Adipocyte (in vitro differentiated cells): ENCODE measurements around the gene PARVB.

ENCODE experiments used
- DNase-seq: peaks from one replicate; pipeline ENCODE4 v3.0.0-alpha.2; 2015; ENCODE audit warnings: low read depth
- H3K27me3 ChIP-seq: replicated peaks from 2 replicates; pipeline ENCODE4 v1.7.0; 2013; ENCODE audit warnings: mild to moderate bottlenecking, low read length, moderate library complexity; ENCODE audit not compliant: control insufficient read depth, insufficient read depth
- H3K36me3 ChIP-seq: 2 replicates; pipeline ENCODE4 v1.7.0; 2013; ENCODE audit warnings: low read length, mild to moderate bottlenecking, moderate library complexity; ENCODE audit not compliant: control insufficient read depth, insufficient read depth, severe bottlenecking
- H3K4me1 ChIP-seq: 2 replicates; pipeline ENCODE4 v1.7.0; 2013; ENCODE audit warnings: mild to moderate bottlenecking, low read length, moderate library complexity; ENCODE audit not compliant: control insufficient read depth, insufficient read depth
- H3K4me3 ChIP-seq: 2 replicates; pipeline ENCODE4 v1.7.0; 2013; ENCODE audit warnings: mild to moderate bottlenecking, low read length, moderate library complexity
- H3K9ac ChIP-seq: 2 replicates; pipeline ENCODE4 v1.7.0; 2013; ENCODE audit warnings: mild to moderate bottlenecking, low read length, moderate library complexity
- H3K9me3 ChIP-seq: 2 replicates; pipeline ENCODE4 v1.7.0; 2013; ENCODE audit warnings: mild to moderate bottlenecking, low read length, moderate library complexity; ENCODE audit not compliant: control insufficient read depth

Gene PARVB

GRCh38 chr22:44143105-44143474 lies 119.0 kb downstream of the PARVB start:
- peaks cover 12% of the 10 kb centered on the region for H3K36me3 ChIP-seq
- no peak overlapping the region for H3K4me3 ChIP-seq
- no peak overlapping the region for H3K9ac ChIP-seq
- DNase-seq, result no peak
- H3K27me3 ChIP-seq, result no peaks in the 10 kb centered on the region
- peaks cover 20% of the 10 kb centered on the region for H3K4me1 ChIP-seq
- no peaks in the 10 kb centered on the region for H3K9me3 ChIP-seq

- DNase-seq, result no peak
- H3K27me3 ChIP-seq, result no peaks in the 10 kb centered on the region
- peaks cover 7% of the 10 kb centered on the region for H3K36me3 ChIP-seq
- H3K4me3 ChIP-seq, result no peak overlapping the region
- peaks cover 20% of the 10 kb centered on the region for H3K4me1 ChIP-seq
- H3K9ac ChIP-seq, result no peak overlapping the region
- no peaks in the 10 kb centered on the region for H3K9me3 ChIP-seq
These were observed 119.5 kb downstream of the PARVB start for GRCh38 chr22:44143579-44143978.

DNA sequence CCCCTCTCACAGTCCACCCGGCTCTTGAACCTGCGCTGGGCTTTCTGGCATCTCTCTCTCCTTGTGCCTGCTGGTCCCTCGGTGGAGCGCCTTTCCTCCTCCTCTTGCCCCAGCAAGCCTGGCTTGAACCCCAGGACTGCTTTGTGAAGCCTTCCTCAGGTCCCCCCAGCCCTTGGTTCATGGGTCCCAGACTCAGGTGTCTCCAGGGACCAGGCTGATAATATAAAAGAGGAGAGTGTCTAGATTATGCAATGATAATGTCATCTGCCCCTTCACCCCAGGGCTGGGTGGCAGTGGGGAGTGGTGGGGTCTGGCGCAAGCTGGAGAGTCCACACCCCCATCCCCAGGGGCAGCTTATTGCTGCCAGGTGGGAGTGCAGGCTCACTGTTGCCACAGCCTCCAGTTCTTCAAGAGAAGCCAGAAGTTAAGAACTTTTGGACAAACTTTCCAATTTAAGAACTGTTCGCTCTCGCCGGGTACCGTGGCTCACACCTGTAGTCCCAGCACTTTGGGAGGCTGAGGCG lies 120.0 kb downstream of the PARVB start:
- H3K36me3 ChIP-seq, result peaks cover 1% of the 10 kb centered on the region
- no peak overlapping the region for H3K9ac ChIP-seq
- H3K27me3 ChIP-seq, result no peaks in the 10 kb centered on the region
- H3K4me3 ChIP-seq, result no peak overlapping the region
- DNase-seq, result no peak
- peaks cover 20% of the 10 kb centered on the region for H3K4me1 ChIP-seq
- no peaks in the 10 kb centered on the region for H3K9me3 ChIP-seq

GRCh38 chr22:44145544-44145943 lies 121.4 kb downstream of the PARVB start:
- H3K27me3 ChIP-seq, result no peaks in the 10 kb centered on the region
- H3K4me3 ChIP-seq, result no peak overlapping the region
- H3K36me3 ChIP-seq, result no peaks in the 10 kb centered on the region
- H3K9me3 ChIP-seq, result no peaks in the 10 kb centered on the region
- H3K4me1 ChIP-seq, result peaks cover 20% of the 10 kb centered on the region
- no peak overlapping the region for H3K9ac ChIP-seq
- DNase-seq, result no peak

DNA sequence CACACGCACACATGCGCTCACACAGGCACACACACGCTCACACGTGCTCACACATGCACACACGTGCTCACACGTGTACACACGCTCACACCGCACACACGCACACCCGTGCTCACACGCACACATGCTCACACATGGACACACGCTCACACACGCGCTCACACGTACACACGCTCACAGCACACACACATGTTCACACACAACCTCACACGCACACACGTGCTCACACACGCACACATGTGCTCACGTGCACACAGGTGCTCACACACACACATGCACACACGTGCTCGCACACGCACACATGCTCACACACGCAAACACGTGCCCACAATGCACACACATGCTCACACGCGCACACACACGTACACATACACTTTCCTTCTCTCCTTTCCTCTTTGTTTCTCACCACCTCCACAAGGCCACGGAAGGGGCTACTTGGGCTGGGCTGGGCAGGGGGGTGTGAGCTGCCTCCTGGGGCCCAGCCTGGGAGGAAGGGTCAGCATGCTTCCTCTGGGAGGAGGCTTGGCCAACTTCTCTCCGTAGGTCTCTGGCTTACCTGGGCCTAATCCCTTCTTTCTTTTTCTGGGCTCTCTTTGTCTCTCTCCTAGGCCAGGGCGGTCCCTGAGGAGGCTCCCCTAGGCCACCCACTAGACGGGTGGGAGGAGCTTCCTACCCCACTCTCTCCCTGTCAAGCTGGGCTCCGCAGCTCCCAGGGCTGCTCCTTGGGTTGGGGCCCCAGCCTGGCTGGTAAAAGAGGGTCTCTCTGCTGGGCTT lies 122.2 kb downstream of the PARVB start:
- Histone ChIP-seq H3K4me3 (no peak overlapping the region), H3K9me3 (no peaks in the 10 kb centered on the region), H3K27me3 (no peaks in the 10 kb centered on the region), H3K9ac (no peak overlapping the region), H3K36me3 (no peaks in the 10 kb centered on the region), H3K4me1 (peaks cover 20% of the 10 kb centered on the region)
- DNase-seq, result no peak

- Histone ChIP-seq H3K4me1 (peaks cover 28% of the 10 kb centered on the region), H3K36me3 (no peaks in the 10 kb centered on the region), H3K4me3 (no peak overlapping the region), H3K9ac (no peak overlapping the region), H3K9me3 (no peaks in the 10 kb centered on the region), H3K27me3 (no peaks in the 10 kb centered on the region)
- DNase-seq, result no peak
These were observed 123.0 kb downstream of the PARVB start for GRCh38 chr22:44147008-44147645.

- no peak overlapping the region for H3K4me3 ChIP-seq
- H3K27me3 ChIP-seq, result no peaks in the 10 kb centered on the region
- H3K9me3 ChIP-seq, result no peaks in the 10 kb centered on the region
- peaks cover 21% of the 10 kb centered on the region for H3K4me1 ChIP-seq
- DNase-seq, result no peak
- H3K9ac ChIP-seq, result no peak overlapping the region
- H3K36me3 ChIP-seq, result no peaks in the 10 kb centered on the region
These were observed 123.9 kb downstream of the PARVB start for GRCh38 chr22:44147821-44148574.

DNA sequence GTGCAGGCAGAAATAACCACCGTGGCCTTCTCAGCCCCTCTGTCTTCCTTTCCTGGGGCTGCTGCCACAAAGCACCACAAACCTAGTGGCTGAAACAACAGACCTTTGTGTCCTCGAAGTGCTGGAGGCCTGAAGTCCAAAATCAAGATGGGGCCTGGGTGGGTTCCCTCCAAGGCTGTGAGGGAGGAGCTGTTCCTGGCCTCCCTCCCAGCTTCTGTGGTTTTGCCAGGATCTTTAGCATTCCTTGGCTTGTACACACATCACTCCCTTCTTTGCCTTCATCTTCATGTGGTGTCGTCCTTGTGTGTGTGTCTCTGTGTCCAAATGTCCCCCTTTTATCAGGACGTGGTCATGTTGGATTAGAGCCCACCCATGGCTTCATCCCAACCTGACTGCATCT lies 127.6 kb downstream of the PARVB start:
- H3K9me3 ChIP-seq, result no peaks in the 10 kb centered on the region
- H3K36me3 ChIP-seq, result no peaks in the 10 kb centered on the region
- H3K27me3 ChIP-seq, result no peaks in the 10 kb centered on the region
- H3K9ac ChIP-seq, result no peak overlapping the region
- DNase-seq, result peak; percentile 79
- no peak overlapping the region for H3K4me3 ChIP-seq
- H3K4me1 ChIP-seq, result peaks cover 8% of the 10 kb centered on the region

DNA sequence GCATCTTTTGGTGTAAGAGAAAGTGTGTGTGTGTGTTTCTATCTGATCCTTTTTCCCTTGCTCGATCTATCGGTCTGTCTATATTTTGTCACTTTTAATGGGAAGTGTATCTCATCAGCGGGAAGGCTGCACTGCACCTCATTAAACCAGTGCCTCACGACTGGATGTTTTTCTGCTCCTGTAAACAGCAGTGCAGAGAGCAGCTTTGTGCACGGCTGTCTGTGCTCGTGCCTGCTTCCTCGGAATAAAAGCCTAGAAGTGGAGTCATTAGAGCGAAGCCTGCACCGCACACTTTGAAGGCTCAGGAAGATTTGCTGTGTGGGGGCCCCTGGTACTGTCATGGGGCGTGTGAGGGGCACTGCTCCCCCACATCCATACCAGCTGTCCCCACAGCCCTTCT lies 129.6 kb downstream of the PARVB start:
- H3K9me3 ChIP-seq, result no peaks in the 10 kb centered on the region
- H3K36me3 ChIP-seq, result peaks cover 8% of the 10 kb centered on the region
- no peak overlapping the region for H3K9ac ChIP-seq
- peaks cover 11% of the 10 kb centered on the region for H3K4me1 ChIP-seq
- no peak overlapping the region for H3K4me3 ChIP-seq
- H3K27me3 ChIP-seq, result no peaks in the 10 kb centered on the region
- no peak for DNase-seq

DNA sequence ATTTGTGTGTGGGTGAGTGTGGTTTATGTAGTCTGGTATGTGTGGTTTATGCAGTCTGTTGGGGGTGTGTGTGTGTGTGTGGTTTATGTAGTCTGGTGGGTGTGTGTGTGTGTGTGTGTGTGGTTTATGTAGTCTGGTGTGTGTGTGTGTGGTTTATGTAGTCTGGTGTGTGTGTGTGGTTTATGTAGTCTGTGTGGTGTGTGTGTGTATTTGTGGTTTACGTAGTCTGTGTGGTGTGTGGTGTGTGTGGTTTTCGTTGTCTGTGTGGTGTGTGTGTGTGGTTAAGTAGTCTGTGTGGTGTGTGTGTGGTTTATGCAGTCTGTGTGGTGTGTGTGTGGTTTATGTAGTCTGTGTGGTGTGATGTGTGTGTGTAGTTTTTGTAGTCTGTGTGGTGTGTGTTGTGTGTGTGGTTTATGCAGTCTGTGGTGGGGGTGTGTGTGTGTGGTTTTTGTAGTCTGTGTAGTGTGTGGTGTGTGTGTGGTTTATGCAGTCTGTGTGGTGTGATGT lies 130.4 kb downstream of the PARVB start:
- DNase-seq, result no peak
- Histone ChIP-seq H3K4me3 (no peak overlapping the region), H3K9me3 (no peaks in the 10 kb centered on the region), H3K27me3 (no peaks in the 10 kb centered on the region), H3K4me1 (peaks cover 17% of the 10 kb centered on the region), H3K9ac (no peak overlapping the region), H3K36me3 (peaks cover 12% of the 10 kb centered on the region)

DNA sequence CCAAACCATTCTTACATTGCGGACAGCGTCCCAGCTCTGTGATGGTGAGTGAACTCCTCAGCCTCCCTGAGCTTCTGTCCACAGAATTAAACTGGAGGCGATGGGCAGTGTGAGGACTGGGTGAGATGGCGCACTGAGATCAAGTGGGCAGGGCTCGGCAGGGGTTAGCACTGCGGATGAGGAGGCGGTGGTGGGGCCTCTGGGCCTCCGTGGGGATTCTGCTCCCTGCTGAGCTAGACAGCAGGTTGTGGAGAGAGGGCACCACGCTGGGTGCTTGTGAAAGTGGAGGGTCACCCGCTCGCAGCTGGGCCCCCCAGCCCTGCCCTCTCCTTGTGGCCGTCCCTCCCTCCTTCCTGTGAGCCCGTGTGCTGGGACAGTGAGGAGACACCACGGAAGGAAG lies 131.0 kb downstream of the PARVB start:
- Histone ChIP-seq H3K9ac (no peak overlapping the region), H3K36me3 (peaks cover 12% of the 10 kb centered on the region), H3K4me1 (peaks cover 21% of the 10 kb centered on the region), H3K4me3 (no peak overlapping the region), H3K27me3 (no peaks in the 10 kb centered on the region), H3K9me3 (no peaks in the 10 kb centered on the region)
- DNase-seq, result no peak
